Measurements from ENCODE around the gene APBB2.

APBB2 gene

DNA sequence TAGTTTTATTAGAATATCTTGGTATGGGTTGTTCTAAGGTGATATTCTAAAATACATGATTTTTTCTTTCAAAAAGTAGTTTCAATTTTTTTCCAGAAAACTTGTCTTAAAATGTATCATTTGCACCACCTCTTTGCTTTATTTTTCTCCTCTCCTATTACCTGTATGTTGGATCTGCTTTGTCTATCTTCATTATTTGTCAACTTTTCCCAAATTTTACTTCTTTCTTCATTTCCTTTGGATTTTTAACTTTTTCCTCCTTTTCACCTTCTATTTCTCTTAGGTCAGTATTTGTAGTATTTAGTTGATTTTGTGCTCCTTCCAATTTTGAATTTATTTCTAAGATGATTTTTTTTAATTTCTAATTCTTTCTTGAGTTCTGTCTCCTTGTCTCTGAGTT is 169.6 kb downstream of the APBB2 start:
- Histone ChIP-seq H3K36me3 (ENCODE audit: control insufficient read depth, low read length) (no peaks in the 10 kb centered on the region), H4K20me1 (ENCODE audit: control insufficient read depth, insufficient read depth, low read depth, low read length) (no peaks in the 10 kb centered on the region), H3K9me2 (replicated peaks; ENCODE audit: control insufficient read depth, low read length) (no peaks in the 10 kb centered on the region), H3F3A (ENCODE audit: control insufficient read depth, insufficient read depth) (no peaks in the 10 kb centered on the region; the same call in 1 of the 2 replicates), H3K79me2 (ENCODE audit: control insufficient read depth, low read length) (no peaks in the 10 kb centered on the region), H3K4me2 (ENCODE audit: low read length) (no peak overlapping the region), H3K27me3 (ENCODE audit: control insufficient read depth, low read length) (no peaks in the 10 kb centered on the region), H3K27ac (ENCODE audit: low read depth, low read length) (no peak overlapping the region), H3K4me1 (ENCODE audit: control insufficient read depth, low read length) (no peaks in the 10 kb centered on the region), H3K9me3 (ENCODE audit: control insufficient read depth, insufficient read depth, low read length) (0 out of 2 replicates have a peak, but pooled peaks cover 3% of the 10 kb centered on the region), H3K4me3 (ENCODE audit: low read length) (no peak overlapping the region)
- TF ChIP-seq, protein P1, sequence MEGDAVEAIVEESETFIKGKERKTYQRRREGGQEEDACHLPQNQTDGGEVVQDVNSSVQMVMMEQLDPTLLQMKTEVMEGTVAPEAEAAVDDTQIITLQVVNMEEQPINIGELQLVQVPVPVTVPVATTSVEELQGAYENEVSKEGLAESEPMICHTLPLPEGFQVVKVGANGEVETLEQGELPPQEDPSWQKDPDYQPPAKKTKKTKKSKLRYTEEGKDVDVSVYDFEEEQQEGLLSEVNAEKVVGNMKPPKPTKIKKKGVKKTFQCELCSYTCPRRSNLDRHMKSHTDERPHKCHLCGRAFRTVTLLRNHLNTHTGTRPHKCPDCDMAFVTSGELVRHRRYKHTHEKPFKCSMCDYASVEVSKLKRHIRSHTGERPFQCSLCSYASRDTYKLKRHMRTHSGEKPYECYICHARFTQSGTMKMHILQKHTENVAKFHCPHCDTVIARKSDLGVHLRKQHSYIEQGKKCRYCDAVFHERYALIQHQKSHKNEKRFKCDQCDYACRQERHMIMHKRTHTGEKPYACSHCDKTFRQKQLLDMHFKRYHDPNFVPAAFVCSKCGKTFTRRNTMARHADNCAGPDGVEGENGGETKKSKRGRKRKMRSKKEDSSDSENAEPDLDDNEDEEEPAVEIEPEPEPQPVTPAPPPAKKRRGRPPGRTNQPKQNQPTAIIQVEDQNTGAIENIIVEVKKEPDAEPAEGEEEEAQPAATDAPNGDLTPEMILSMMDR (IDR thresholded peaks at IDR 0.05; ENCODE audit: low read depth, low read length, poor library complexity, severe bottlenecking): no peak
- no peak for TF ChIP-seq EZH2phosphoT487 (IDR thresholded peaks at IDR 0.05; ENCODE audit: borderline replicate concordance, low read length)

DNA sequence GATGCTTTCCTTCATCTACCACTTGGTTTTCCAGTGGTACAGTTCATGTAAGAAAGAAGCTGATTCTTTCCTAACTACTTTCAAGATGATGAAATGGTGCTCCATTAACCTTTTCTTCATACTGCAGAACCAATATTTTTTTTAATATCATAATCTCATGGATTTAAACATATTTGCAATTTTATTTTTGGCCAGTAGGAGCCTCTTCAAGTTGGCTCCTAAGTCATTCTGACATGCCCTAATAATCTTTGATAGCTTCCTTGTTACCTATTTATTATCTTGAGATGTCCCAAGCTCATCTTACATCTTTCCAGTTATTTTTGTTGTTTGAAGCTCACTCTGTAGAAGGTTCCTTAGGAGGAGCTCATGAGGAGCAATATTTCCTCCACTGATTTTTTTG is 170.2 kb downstream of the APBB2 start:
- Histone ChIP-seq H3K4me1 (ENCODE audit: control insufficient read depth, low read length) (no peaks in the 10 kb centered on the region), H3K36me3 (ENCODE audit: control insufficient read depth, low read length) (no peaks in the 10 kb centered on the region), H3K9me3 (ENCODE audit: control insufficient read depth, insufficient read depth, low read length) (0 out of 2 replicates have a peak, but pooled peaks cover 3% of the 10 kb centered on the region), H3K4me3 (ENCODE audit: low read length) (no peak overlapping the region), H3K27ac (ENCODE audit: low read depth, low read length) (no peak overlapping the region), H3K79me2 (ENCODE audit: control insufficient read depth, low read length) (no peaks in the 10 kb centered on the region), H3K27me3 (ENCODE audit: control insufficient read depth, low read length) (no peaks in the 10 kb centered on the region), H3K4me2 (ENCODE audit: low read length) (no peak overlapping the region), H3F3A (ENCODE audit: control insufficient read depth, insufficient read depth) (no peaks in the 10 kb centered on the region; the same call in 1 of the 2 replicates), H4K20me1 (ENCODE audit: control insufficient read depth, insufficient read depth, low read depth, low read length) (no peaks in the 10 kb centered on the region), H3K9me2 (replicated peaks; ENCODE audit: control insufficient read depth, low read length) (no peaks in the 10 kb centered on the region)
- TF ChIP-seq EZH2phosphoT487 (IDR thresholded peaks at IDR 0.05; ENCODE audit: borderline replicate concordance, low read length): no peak
- TF ChIP-seq, protein P1 (IDR thresholded peaks at IDR 0.05; ENCODE audit: low read depth, low read length, poor library complexity, severe bottlenecking): no peak

DNA sequence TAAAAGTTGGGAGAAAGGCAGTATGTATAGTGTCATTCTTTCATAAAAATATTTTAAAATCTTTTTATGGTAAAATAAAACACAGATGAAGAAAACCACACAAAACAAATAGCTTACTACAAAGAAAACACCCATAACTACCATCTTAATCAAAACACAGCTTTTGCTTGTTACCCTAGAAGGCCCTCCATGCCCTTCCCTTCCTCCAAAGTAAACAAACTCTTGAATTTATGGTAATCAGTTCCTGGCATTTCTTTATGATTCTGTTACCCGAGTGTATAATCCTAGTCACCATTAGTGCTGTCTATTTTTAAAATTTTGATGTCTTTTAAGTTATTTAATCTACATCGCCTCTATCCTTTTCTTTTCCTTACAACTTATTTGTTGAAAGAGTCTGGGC is 170.9 kb downstream of the APBB2 start:
- TF ChIP-seq, protein P1 (IDR thresholded peaks at IDR 0.05; ENCODE audit: low read depth, low read length, poor library complexity, severe bottlenecking): no peak
- TF ChIP-seq EZH2phosphoT487 (IDR thresholded peaks at IDR 0.05; ENCODE audit: borderline replicate concordance, low read length): no peak
- no peaks in the 10 kb centered on the region for H4K20me1 ChIP-seq (ENCODE audit: control insufficient read depth, insufficient read depth, low read depth, low read length)
- no peaks in the 10 kb centered on the region; the same call in 1 of the 2 replicates for H3F3A ChIP-seq (ENCODE audit: control insufficient read depth, insufficient read depth)
- no peaks in the 10 kb centered on the region for H3K4me1 ChIP-seq (ENCODE audit: control insufficient read depth, low read length)
- H3K9me3 ChIP-seq (ENCODE audit: control insufficient read depth, insufficient read depth, low read length): 0 out of 2 replicates have a peak, but pooled peaks cover 3% of the 10 kb centered on the region
- no peaks in the 10 kb centered on the region for H3K27me3 ChIP-seq (ENCODE audit: control insufficient read depth, low read length)
- H3K4me3 ChIP-seq (ENCODE audit: low read length): no peak overlapping the region
- H3K4me2 ChIP-seq (ENCODE audit: low read length): no peak overlapping the region
- H3K9me2 ChIP-seq (replicated peaks; ENCODE audit: control insufficient read depth, low read length): no peaks in the 10 kb centered on the region
- no peak overlapping the region for H3K27ac ChIP-seq (ENCODE audit: low read depth, low read length)
- no peaks in the 10 kb centered on the region for H3K79me2 ChIP-seq (ENCODE audit: control insufficient read depth, low read length)
- H3K36me3 ChIP-seq (ENCODE audit: control insufficient read depth, low read length): no peaks in the 10 kb centered on the region

Measured in DOHH2 (cell line).